Glomerular visceral epithelial cell (primary cell): ENCODE data around the gene ANKRD36B.
A peak's percentile ranks its signal among the peaks of the same experiment; 100 is the strongest.
"Not testable (repeated sequence)": the region's sequence is repeated elsewhere in the genome, so short reads cannot be mapped to it uniquely, and the experiment has no call there.

Experiments used
- DNase-seq: peaks from one replicate; pipeline ENCODE4 v3.0.0-alpha.2; 2016; ENCODE audit errors: extremely low spot score

ANKRD36B gene

DNA sequence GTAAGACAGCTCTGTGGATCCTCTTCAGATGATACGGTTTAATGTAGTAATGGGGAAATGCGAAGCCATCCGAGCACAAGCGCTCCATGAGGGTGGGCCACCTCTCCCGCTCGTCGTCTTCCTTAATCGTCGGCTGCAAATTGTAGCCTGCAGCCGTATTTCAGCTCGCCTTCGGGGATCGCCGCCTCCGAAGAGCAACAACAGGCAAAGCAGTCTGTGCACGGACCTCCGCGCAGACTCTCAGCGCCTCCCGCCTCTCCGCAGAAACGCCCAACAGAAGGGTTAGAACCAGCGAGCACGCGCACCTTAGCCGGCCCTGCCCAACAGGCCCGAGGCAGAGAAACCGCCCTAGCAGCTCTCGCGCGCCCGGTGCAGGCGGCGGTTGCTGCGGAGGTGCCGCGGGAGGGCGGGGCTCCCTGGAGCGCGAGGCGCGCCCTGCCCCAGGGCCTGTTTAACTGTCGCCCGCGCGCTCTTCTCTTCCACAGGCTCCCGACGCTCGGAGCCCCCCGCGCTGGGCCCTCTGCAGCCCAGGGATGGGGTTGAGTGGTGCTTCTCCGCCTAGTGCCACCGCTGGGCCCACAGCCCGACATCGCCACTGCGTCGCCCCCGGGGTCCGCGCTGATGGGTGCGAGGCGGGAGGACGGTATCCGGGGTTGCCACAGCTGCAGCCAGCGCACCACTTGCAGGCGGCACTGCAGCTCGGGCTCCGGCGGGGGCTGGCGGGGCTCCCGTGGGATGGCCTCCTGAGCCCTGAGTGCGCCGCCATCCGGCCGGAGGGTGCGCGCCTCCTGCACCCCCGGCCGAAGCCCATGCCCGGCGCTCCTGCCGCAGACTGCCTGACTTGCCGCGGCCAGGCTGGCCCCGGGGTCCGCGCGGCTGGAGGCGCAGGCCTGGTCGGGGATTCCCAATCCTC, at the start of gene ANKRD36B:
Gene ANKRD36B (minus strand): TSS at position 280 of the 913 bp plus-strand sequence. CDS start 192 bp downstream, at position 88.
- DNase-seq, result peak; percentile 79

- not testable (repeated sequence) for DNase-seq
These were observed 36.4 kb upstream of the ANKRD36B start for GRCh38 chr2:97626049-97626430.

GRCh38 chr2:97625354-97626048, 35.8 kb upstream of the ANKRD36B start:
- DNase-seq, result not testable (repeated sequence)

DNA sequence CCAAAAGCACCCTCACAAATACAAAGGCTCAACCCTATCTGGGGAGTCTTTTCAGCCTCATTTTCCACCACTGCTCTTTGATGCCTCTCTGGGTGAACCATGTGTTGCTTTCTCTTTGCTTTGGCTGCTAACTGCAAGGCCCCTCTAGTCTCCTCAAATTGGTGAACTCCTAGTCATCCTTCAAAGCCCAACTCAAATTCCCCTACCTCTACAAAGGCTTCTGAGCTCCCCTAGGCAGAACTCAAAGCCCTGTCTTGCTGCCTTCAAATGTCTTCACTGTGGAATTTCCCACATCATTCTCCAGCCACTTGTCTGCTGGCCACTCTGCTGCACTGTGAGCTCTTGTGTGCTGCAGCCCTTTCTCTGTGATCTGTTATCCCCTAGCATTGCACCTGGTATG, 33.3 kb upstream of the ANKRD36B start:
- not testable (repeated sequence) for DNase-seq

GRCh38 chr2:97620492-97620891, 30.8 kb upstream of the ANKRD36B start:
- not testable (repeated sequence) for DNase-seq

- DNase-seq, result peak; percentile 18
These were observed 29.5 kb upstream of the ANKRD36B start for GRCh38 chr2:97618939-97619827.

DNA sequence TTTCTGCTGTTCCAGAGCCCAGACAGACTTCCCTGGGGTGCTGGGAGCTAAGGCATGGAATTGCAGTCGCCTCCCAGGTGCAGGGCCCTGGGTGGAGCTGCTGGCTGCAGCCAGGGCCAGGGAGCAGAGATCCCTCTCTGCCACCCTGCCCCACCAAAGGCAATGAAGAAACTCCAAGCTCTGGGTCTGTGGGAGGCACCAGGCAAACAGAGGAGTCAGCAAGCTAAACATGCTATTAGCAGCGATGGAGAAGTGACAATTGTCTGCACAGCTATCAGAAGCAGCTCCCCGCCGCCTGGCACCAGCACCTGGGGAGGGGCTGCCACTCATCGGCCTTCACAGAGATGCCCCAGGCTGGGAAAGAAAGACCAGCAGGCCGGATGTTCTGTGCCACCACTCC, 28.2 kb upstream of the ANKRD36B start:
- no peak for DNase-seq

GRCh38 chr2:97615746-97616145, 26.1 kb upstream of the ANKRD36B start:
- DNase-seq, result not testable (repeated sequence)

DNA sequence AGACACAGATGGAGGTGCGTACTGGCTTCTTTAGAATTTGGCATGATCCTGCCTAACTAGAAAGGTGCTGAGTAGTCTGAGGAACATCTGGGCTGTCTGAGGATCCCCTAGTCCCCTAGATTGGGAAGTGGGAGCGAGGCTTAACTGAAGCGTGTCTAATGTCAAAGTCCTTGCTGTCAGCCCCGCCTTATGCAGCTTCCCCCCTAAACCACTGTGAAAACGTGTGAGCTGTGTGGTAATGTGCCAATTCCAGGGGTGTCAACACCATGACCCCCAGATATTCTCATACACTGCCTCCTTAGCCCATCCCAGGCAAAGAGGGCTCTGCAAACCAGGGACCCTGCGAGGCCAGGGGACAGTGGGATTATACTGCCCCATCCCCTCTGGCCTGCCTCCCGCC, 22.2 kb upstream of the ANKRD36B start:
- DNase-seq, result not testable (repeated sequence)

GRCh38 chr2:97608745-97609144, 19.1 kb upstream of the ANKRD36B start:
- not testable (repeated sequence) for DNase-seq

GRCh38 chr2:97605524-97606339, 16.1 kb upstream of the ANKRD36B start:
- not testable (repeated sequence) for DNase-seq

GRCh38 chr2:97605109-97605508, 15.4 kb upstream of the ANKRD36B start:
- not testable (repeated sequence) for DNase-seq

DNA sequence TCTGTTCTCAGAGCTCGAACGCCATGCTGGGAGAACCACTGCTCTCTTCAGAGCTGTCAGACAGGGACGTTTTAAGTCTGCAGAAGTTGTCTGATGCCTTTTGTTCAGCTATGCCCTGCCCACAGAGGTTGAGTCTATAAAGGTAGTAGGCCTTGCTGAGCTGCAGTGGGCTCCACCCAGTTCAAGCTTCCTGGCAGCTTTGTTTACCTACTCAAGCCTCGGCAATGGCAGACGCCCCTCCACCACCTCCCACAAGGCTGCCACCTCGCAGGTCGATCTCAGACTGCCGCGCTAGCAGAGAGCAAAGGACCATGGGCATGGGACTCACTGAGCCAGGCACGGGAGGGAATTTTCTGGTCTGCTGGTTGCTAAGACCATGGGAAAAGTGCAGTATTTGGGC, 11.9 kb upstream of the ANKRD36B start:
- not testable (repeated sequence) for DNase-seq

- DNase-seq, result not testable (repeated sequence)
These were observed 6.5 kb upstream of the ANKRD36B start for GRCh38 chr2:97596180-97596579.

DNA sequence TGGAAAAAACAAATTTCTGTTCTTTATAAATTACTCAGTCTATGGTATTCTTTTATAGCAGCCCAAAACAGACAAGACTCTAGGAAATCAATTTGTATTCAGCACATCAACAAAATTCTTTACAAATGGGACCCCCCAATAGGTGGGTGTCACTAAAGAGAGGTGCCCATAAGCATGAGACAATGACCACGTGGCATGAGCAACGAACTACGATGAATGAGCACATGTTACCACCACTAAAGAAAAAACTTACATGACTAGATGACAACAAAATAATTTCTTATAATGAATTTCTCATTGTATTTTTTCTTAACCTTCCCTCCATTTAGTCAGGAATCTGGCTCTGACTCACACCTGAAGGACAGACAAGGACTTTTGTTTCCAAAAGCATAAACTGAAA, 3.8 kb upstream of the ANKRD36B start:
- DNase-seq, result not testable (repeated sequence)

DNA sequence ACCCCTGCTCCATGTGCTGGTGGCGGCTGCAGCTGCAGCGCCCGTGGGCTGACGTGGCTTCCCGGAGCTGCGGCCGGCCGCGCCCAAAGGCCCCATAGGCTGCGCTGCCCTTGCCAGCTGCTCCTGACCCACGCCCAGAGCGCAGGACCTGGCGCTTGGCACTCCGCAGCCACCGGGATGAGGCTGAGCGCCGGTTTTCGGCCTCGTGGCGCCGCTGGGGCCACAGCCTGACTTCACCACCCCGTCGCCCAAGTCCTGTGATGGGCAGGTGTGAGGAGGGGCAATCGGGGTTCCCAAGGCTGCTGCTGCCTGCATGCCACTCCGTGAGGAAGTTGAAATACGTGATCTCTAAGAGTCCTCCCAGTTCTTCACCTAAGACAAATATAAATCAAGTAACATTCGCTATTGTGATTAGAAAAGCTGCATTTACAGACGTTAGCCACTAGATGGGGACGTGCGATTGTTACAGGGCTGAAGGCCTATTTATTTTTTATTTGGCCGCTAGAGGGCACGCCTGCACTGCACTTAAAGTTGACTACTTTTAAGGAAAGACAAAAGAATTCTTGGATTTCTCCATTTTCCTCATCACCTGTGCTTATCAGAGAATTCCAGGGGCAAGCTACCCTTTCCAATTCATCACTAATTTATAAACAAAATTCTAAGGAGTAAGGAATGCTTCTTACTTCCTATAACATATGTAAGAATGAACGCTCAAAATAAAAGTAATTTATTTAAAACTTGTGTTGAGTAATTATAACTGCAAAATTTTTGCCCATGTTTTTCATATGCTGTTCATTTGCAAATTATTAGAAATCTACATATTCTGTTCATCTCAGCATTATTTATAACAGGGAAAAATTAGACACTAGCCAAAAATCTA, 1.1 kb upstream of the ANKRD36B start:
- peak; percentile 93 for DNase-seq

DNA sequence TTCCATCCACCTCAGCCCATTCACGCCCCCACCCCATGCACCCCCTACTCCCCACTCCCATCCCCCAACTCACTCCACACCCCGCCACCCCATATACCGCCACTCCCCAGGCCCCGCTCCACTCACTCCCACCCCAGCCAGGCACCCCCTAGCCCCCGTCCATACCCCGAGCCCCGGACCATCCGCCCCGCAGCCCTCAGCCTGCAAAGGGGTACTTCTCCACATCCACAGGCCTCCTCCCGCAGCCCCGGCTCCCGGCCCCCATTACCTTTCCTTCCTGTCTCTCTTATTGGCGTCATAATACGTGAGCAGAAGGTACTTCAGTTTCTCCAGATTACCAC, 450 bp downstream of the ANKRD36B start:
- not testable (repeated sequence) for DNase-seq

DNA sequence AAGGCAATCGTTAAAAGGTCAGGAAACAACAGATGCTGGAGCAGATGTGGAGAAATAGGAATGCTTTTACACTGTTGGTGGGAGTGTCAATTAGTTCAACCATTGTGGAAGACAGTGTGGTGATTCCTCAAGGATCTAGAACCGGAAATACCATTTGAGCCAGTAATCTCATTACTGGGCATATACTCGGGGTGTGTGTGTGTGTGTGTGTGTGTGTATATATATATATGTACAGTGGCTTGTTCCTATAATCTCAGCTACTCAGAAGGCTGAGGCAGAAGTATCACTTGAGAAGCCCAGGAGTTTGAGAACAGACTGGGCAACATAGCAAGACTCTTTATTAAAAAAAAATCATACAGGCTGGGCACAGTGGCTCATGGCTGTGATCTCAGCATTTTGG, 24.0 kb downstream of the ANKRD36B start:
- not testable (repeated sequence) for DNase-seq

DNA sequence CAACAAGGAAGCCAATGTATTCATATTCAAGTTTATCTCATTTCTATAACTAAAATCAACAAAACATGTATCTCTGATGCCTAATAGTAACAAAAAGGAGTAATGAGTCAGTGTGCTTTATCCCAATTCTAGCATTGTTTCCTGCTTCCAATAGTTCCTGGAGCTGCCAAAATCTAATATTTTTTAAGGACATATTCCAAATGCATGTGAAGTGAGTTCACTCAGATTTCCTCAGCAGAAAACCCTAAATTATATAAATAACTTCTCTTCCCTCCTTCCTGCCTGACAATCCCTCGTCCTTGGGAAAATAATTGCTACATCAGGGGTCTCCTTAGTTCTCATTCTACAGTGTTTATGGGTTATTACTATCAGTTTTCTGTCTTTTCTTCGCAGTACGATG, 37.3 kb downstream of the ANKRD36B start:
- DNase-seq, result not testable (repeated sequence)

DNA sequence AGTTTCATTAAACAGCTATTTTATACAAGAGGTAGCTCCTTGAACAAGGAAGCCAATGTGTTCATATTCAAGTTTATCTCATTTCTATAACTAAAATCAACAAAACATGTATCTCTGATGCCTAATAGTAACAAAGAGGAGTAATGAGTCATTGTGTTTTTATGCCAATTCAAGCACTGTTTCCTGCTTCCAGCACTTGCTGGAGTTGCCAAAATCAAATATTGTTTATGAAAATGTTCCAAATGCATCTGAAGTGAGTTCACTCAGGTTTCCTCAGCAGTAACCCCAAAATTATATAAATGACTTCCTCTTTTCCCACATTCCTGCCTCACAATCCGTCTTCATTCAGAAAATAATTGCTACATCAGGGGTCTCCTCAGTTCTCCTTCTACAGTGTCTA, 39.2 kb downstream of the ANKRD36B start:
- DNase-seq, result not testable (repeated sequence)
